GM21390 (cell line): Measurements from ENCODE around the gene FA2H.
"Not testable (repeated sequence)": the region's sequence is repeated elsewhere in the genome, so short reads cannot be mapped to it uniquely, and the experiment has no call there.

Experiments
- ATAC-seq: cut with Tn5 transposase; IDR thresholded peaks from one replicate; pipeline ENCODE4 v1.9.1; 2021; ENCODE audit not compliant: unreplicated experiment

FA2H gene

GRCh38 chr16:74770831-74771526, 3.6 kb downstream of the FA2H start:
- no peak for ATAC-seq

GRCh38 chr16:74769586-74770190, 4.9 kb downstream of the FA2H start:
- ATAC-seq, result no peak

GRCh38 chr16:74768239-74768638, 6.4 kb downstream of the FA2H start:
- ATAC-seq, result no peak

GRCh38 chr16:74767749-74768148, 6.9 kb downstream of the FA2H start:
- no peak for ATAC-seq

GRCh38 chr16:74766729-74767128, 7.9 kb downstream of the FA2H start:
- ATAC-seq, result no peak

- ATAC-seq, result not testable (repeated sequence)
Observed at GRCh38 chr16:74764184-74764583, 10.4 kb downstream of the FA2H start.

GRCh38 chr16:74761665-74762064, 13.0 kb downstream of the FA2H start:
- no peak for ATAC-seq

- no peak for ATAC-seq
Observed at GRCh38 chr16:74760007-74760767, 14.4 kb downstream of the FA2H start.

GRCh38 chr16:74759564-74759963, 15.1 kb downstream of the FA2H start:
- ATAC-seq, result no peak

GRCh38 chr16:74758801-74759200, 15.8 kb downstream of the FA2H start:
- no peak for ATAC-seq

GRCh38 chr16:74757349-74757748, 17.3 kb downstream of the FA2H start:
- ATAC-seq, result no peak

- ATAC-seq, result no peak
Observed at GRCh38 chr16:74756203-74756602, 18.4 kb downstream of the FA2H start.

- no peak for ATAC-seq
Observed at GRCh38 chr16:74753180-74753579, 21.4 kb downstream of the FA2H start.

GRCh38 chr16:74752756-74753155, 21.9 kb downstream of the FA2H start:
- ATAC-seq, result no peak

- ATAC-seq, result no peak
Observed at GRCh38 chr16:74752258-74752657, 22.4 kb downstream of the FA2H start.

GRCh38 chr16:74751658-74752057, 23.0 kb downstream of the FA2H start:
- ATAC-seq, result no peak

- ATAC-seq, result no peak
Observed at GRCh38 chr16:74749291-74750055, 25.1 kb downstream of the FA2H start.

- no peak for ATAC-seq
Observed at GRCh38 chr16:74748616-74749026, 26.0 kb downstream of the FA2H start.

GRCh38 chr16:74747716-74748615, 26.7 kb downstream of the FA2H start:
- ATAC-seq, result no peak

- no peak for ATAC-seq
Observed at GRCh38 chr16:74745926-74746325, 28.7 kb downstream of the FA2H start.
